ENCODE measurements around the gene CEMIP2. TPM values are rescaled to one million over a fixed set of nuclear protein-coding genes. Genes with fewer than 3 reads are reported as not detected.

CEMIP2 gene
- total and polyA plus RNA-seq, 4 donors, result 18.8 to 123 (median 38.6) TPM

DNA sequence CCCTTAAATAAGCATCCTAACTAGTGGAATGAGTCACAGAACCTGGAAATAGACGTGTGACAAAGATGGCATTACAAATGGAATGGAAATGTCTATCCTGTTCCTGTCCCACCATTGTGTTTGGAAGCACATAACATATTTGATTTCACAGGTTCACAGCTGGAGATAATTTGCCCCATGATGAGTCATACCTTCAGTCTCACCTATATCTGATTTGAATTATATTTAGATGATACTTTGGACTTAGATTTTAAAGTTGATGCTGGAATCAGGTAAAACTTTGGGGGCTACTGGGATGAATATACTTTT is 92.5 kb downstream of the CEMIP2 start:
- Histone ChIP-seq H3K9ac (ENCODE audit: low read depth in 1 of 2, low read length in 2 of 2) (no peak overlapping the region), H3K27ac (ENCODE audit: low read depth in 1 of 2, low read length in 2 of 2) (no peak overlapping the region), H3K27me3 (ENCODE audit: control insufficient read depth in 4 of 4, insufficient read depth in 4 of 4, low read length in 3 of 4) (no peaks in the 10 kb centered on the region), H3K9me3 (ENCODE audit: control insufficient read depth in 4 of 4, low read length in 3 of 4) (no peaks in the 10 kb centered on the region), H3K36me3 (ENCODE audit: control insufficient read depth in 4 of 4, insufficient read depth in 3 of 4, low read depth in 1 of 4, low read length in 3 of 4) (no peaks in the 10 kb centered on the region), H3K4me3 (ENCODE audit: low read depth in 1 of 3, low read length in 3 of 3) (no peak overlapping the region), H3K4me1 (ENCODE audit: control insufficient read depth in 4 of 4, insufficient read depth in 4 of 4, low read length in 3 of 4) (peaks cover 11 to 33% (median 27%) of the 10 kb centered on the region in 4 donors)
- TF ChIP-seq HNF4G (IDR thresholded peaks at IDR 0.05) (no peak), RAD21 (IDR thresholded peaks at IDR 0.05) (no peak), FOXA1 (IDR thresholded peaks at IDR 0.05) (no peak), HNF4A (conservative IDR thresholded peaks at IDR 0.05) (no peak), SP1 (IDR thresholded peaks at IDR 0.05) (no peak), GABPA (IDR thresholded peaks at IDR 0.05 in 1 of 2, conservative IDR thresholded peaks at IDR 0.05 in 1 of 2) (no peak), FOXA2 (IDR thresholded peaks at IDR 0.05) (no peak), YY1 (IDR thresholded peaks at IDR 0.05) (no peak), RXRA (IDR thresholded peaks at IDR 0.05) (no peak), TAF1 (conservative IDR thresholded peaks at IDR 0.05) (no peak), NR2F2 (IDR thresholded peaks at IDR 0.05) (no peak), JUND (IDR thresholded peaks at IDR 0.05) (no peak), EGR1 (IDR thresholded peaks at IDR 0.05; ENCODE audit: low read depth in 2 of 2) (no peak)
- TF ChIP-seq, protein P1, sequence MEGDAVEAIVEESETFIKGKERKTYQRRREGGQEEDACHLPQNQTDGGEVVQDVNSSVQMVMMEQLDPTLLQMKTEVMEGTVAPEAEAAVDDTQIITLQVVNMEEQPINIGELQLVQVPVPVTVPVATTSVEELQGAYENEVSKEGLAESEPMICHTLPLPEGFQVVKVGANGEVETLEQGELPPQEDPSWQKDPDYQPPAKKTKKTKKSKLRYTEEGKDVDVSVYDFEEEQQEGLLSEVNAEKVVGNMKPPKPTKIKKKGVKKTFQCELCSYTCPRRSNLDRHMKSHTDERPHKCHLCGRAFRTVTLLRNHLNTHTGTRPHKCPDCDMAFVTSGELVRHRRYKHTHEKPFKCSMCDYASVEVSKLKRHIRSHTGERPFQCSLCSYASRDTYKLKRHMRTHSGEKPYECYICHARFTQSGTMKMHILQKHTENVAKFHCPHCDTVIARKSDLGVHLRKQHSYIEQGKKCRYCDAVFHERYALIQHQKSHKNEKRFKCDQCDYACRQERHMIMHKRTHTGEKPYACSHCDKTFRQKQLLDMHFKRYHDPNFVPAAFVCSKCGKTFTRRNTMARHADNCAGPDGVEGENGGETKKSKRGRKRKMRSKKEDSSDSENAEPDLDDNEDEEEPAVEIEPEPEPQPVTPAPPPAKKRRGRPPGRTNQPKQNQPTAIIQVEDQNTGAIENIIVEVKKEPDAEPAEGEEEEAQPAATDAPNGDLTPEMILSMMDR (IDR thresholded peaks at IDR 0.05; ENCODE audit: low read depth, low read length, missing input control), result no peak
- TF ChIP-seq, protein P2, sequence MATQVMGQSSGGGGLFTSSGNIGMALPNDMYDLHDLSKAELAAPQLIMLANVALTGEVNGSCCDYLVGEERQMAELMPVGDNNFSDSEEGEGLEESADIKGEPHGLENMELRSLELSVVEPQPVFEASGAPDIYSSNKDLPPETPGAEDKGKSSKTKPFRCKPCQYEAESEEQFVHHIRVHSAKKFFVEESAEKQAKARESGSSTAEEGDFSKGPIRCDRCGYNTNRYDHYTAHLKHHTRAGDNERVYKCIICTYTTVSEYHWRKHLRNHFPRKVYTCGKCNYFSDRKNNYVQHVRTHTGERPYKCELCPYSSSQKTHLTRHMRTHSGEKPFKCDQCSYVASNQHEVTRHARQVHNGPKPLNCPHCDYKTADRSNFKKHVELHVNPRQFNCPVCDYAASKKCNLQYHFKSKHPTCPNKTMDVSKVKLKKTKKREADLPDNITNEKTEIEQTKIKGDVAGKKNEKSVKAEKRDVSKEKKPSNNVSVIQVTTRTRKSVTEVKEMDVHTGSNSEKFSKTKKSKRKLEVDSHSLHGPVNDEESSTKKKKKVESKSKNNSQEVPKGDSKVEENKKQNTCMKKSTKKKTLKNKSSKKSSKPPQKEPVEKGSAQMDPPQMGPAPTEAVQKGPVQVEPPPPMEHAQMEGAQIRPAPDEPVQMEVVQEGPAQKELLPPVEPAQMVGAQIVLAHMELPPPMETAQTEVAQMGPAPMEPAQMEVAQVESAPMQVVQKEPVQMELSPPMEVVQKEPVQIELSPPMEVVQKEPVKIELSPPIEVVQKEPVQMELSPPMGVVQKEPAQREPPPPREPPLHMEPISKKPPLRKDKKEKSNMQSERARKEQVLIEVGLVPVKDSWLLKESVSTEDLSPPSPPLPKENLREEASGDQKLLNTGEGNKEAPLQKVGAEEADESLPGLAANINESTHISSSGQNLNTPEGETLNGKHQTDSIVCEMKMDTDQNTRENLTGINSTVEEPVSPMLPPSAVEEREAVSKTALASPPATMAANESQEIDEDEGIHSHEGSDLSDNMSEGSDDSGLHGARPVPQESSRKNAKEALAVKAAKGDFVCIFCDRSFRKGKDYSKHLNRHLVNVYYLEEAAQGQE (IDR thresholded peaks at IDR 0.05), result no peak
- TF ChIP-seq, protein P3, sequence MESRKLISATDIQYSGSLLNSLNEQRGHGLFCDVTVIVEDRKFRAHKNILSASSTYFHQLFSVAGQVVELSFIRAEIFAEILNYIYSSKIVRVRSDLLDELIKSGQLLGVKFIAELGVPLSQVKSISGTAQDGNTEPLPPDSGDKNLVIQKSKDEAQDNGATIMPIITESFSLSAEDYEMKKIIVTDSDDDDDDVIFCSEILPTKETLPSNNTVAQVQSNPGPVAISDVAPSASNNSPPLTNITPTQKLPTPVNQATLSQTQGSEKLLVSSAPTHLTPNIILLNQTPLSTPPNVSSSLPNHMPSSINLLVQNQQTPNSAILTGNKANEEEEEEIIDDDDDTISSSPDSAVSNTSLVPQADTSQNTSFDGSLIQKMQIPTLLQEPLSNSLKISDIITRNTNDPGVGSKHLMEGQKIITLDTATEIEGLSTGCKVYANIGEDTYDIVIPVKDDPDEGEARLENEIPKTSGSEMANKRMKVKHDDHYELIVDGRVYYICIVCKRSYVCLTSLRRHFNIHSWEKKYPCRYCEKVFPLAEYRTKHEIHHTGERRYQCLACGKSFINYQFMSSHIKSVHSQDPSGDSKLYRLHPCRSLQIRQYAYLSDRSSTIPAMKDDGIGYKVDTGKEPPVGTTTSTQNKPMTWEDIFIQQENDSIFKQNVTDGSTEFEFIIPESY (IDR thresholded peaks at IDR 0.05), result no peak
- TF ChIP-seq, protein P4, sequence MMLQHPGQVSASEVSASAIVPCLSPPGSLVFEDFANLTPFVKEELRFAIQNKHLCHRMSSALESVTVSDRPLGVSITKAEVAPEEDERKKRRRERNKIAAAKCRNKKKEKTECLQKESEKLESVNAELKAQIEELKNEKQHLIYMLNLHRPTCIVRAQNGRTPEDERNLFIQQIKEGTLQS (IDR thresholded peaks at IDR 0.05), result no peak
- TF ChIP-seq, protein P5, sequence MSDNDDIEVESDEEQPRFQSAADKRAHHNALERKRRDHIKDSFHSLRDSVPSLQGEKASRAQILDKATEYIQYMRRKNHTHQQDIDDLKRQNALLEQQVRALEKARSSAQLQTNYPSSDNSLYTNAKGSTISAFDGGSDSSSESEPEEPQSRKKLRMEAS (IDR thresholded peaks at IDR 0.05), result no peak
- DNase-seq (ENCODE audit: low spot score), result no peak
- WGBS, result 88% methylated on average over 1 of the region's 1 CpG

Data from liver (tissue), 9 donors.